GM06990 (cell line): Measurements from ENCODE around the gene MGAT5B.

Experiments
- DNase-seq: peaks from one replicate; pipeline ENCODE4 v3.0.0-alpha.2; 2011; ENCODE audit not compliant: insufficient read length; ENCODE audit errors: extremely low read depth
- H3K27me3 ChIP-seq: replicated peaks from 2 replicates; pipeline ENCODE4 v1.6.0; 2011; ENCODE audit warnings: low read length; ENCODE audit not compliant: control insufficient read depth, insufficient read depth
- H3K36me3 ChIP-seq: 2 replicates; pipeline ENCODE4 v1.5.1; 2011; ENCODE audit warnings: low read length; ENCODE audit not compliant: control insufficient read depth, insufficient read depth
- H3K4me3 ChIP-seq: replicated peaks from 2 replicates; pipeline ENCODE4 v1.5.1; 2011; ENCODE audit warnings: low read depth, mild to moderate bottlenecking, control low read depth, low read length
- CTCF ChIP-seq: IDR thresholded peaks from 2 replicates; pipeline ENCODE4 v1.5.1; 2011; ENCODE audit warnings: low read length, control low read depth, mild to moderate bottlenecking, inconsistent platforms; ENCODE audit not compliant: insufficient read depth, poor library complexity, severe bottlenecking

Gene MGAT5B

GRCh38 chr17:76988796-76989195 is 120.6 kb downstream of the MGAT5B start:
- Histone ChIP-seq H3K4me3 (no peak overlapping the region), H3K36me3 (no peaks in the 10 kb centered on the region), H3K27me3 (no peaks in the 10 kb centered on the region; the same call in 1 of the 2 replicates)
- no peak for TF ChIP-seq CTCF
- no peak for DNase-seq

GRCh38 chr17:76989519-76989918 is 121.3 kb downstream of the MGAT5B start:
- no peaks in the 10 kb centered on the region; the same call in 1 of the 2 replicates for H3K27me3 ChIP-seq
- H3K36me3 ChIP-seq: no peaks in the 10 kb centered on the region
- no peak for DNase-seq
- H3K4me3 ChIP-seq: no peak overlapping the region
- TF ChIP-seq CTCF: no peak

- no peaks in the 10 kb centered on the region for H3K36me3 ChIP-seq
- H3K4me3 ChIP-seq: no peak overlapping the region
- no peak for DNase-seq
- H3K27me3 ChIP-seq: no peaks in the 10 kb centered on the region; the same call in 1 of the 2 replicates
- TF ChIP-seq CTCF: no peak
Measured at GRCh38 chr17:76992891-76993290, 124.7 kb downstream of the MGAT5B start.

GRCh38 chr17:76993651-76994050 is 125.4 kb downstream of the MGAT5B start:
- no peak for DNase-seq
- no peaks in the 10 kb centered on the region; the same call in 1 of the 2 replicates for H3K27me3 ChIP-seq
- no peak for TF ChIP-seq CTCF
- H3K36me3 ChIP-seq: no peaks in the 10 kb centered on the region
- H3K4me3 ChIP-seq: no peak overlapping the region

GRCh38 chr17:76994237-76994637 is 126.0 kb downstream of the MGAT5B start:
- Histone ChIP-seq H3K36me3 (no peaks in the 10 kb centered on the region), H3K4me3 (no peak overlapping the region), H3K27me3 (no peaks in the 10 kb centered on the region; the same call in 1 of the 2 replicates)
- TF ChIP-seq CTCF: no peak
- DNase-seq: no peak

GRCh38 chr17:76995387-76996105 is 127.3 kb downstream of the MGAT5B start:
- DNase-seq: no peak
- H3K36me3 ChIP-seq: no peaks in the 10 kb centered on the region
- H3K4me3 ChIP-seq: no peak overlapping the region
- H3K27me3 ChIP-seq: no peaks in the 10 kb centered on the region
- TF ChIP-seq CTCF: no peak
